ENCODE measurements around the gene BABAM2.
"Not testable (repeated sequence)": the region's sequence is repeated elsewhere in the genome, so short reads cannot be mapped to it uniquely, and the experiment has no call there.

The BABAM2 gene

GRCh38 chr2:28319118-28320008, 428.8 kb downstream of the BABAM2 start:
- DNase-seq (ENCODE audit: low read depth, low spot score): no peak
- H3K4me3 ChIP-seq (ENCODE audit: low read length): no peak overlapping the region

GRCh38 chr2:28320009-28320365, 429.5 kb downstream of the BABAM2 start:
- no peak for DNase-seq (ENCODE audit: low read depth, low spot score)
- no peak overlapping the region for H3K4me3 ChIP-seq (ENCODE audit: low read length)

- no peak for DNase-seq (ENCODE audit: low read depth, low spot score)
- no peak overlapping the region for H3K4me3 ChIP-seq (ENCODE audit: low read length)
Measured at GRCh38 chr2:28320371-28320770, 429.8 kb downstream of the BABAM2 start.

- no peak for DNase-seq (ENCODE audit: low read depth, low spot score)
- no peak overlapping the region for H3K4me3 ChIP-seq (ENCODE audit: low read length)
Measured at GRCh38 chr2:28321426-28321825, 430.9 kb downstream of the BABAM2 start.

- no peak for DNase-seq (ENCODE audit: low read depth, low spot score)
- no peak overlapping the region for H3K4me3 ChIP-seq (ENCODE audit: low read length)
Measured at GRCh38 chr2:28322051-28322450, 431.5 kb downstream of the BABAM2 start.

- DNase-seq (ENCODE audit: low read depth, low spot score): no peak
- no peak overlapping the region for H3K4me3 ChIP-seq (ENCODE audit: low read length)
Measured at GRCh38 chr2:28322456-28322855, 431.9 kb downstream of the BABAM2 start.

- no peak for DNase-seq (ENCODE audit: low read depth, low spot score)
Measured at GRCh38 chr2:28322981-28323396, 432.5 kb downstream of the BABAM2 start.

GRCh38 chr2:28325173-28325566, 434.6 kb downstream of the BABAM2 start:
- no peak for DNase-seq (ENCODE audit: low read depth, low spot score)
- no peak overlapping the region for H3K4me3 ChIP-seq (ENCODE audit: low read length)

More at GRCh38 chr2:28322981-28323396, 432.5 kb downstream of the BABAM2 start:
- no peak overlapping the region for H3K4me3 ChIP-seq (ENCODE audit: low read length)

GRCh38 chr2:28325567-28326468, 435.3 kb downstream of the BABAM2 start:
- no peak overlapping the region for H3K4me3 ChIP-seq (ENCODE audit: low read length)
- peak; percentile 7 for DNase-seq (ENCODE audit: low read depth, low spot score)

- no peak for DNase-seq (ENCODE audit: low read depth, low spot score)
Measured at GRCh38 chr2:28326469-28326805, 435.9 kb downstream of the BABAM2 start.

GRCh38 chr2:28326881-28327505, 436.5 kb downstream of the BABAM2 start:
- DNase-seq (ENCODE audit: low read depth, low spot score): no peak
- H3K4me3 ChIP-seq (ENCODE audit: low read length): no peak overlapping the region

More at GRCh38 chr2:28326469-28326805, 435.9 kb downstream of the BABAM2 start:
- H3K4me3 ChIP-seq (ENCODE audit: low read length): no peak overlapping the region

GRCh38 chr2:28327581-28327955, 437.0 kb downstream of the BABAM2 start:
- no peak overlapping the region for H3K4me3 ChIP-seq (ENCODE audit: low read length)
- no peak for DNase-seq (ENCODE audit: low read depth, low spot score)

- no peak overlapping the region for H3K4me3 ChIP-seq (ENCODE audit: low read length)
- no peak for DNase-seq (ENCODE audit: low read depth, low spot score)
Measured at GRCh38 chr2:28327956-28328922, 437.7 kb downstream of the BABAM2 start.

GRCh38 chr2:28329184-28329583, 438.7 kb downstream of the BABAM2 start:
- H3K4me3 ChIP-seq (ENCODE audit: low read length): no peak overlapping the region
- no peak for DNase-seq (ENCODE audit: low read depth, low spot score)

- not testable (repeated sequence) for H3K4me3 ChIP-seq (ENCODE audit: low read length); DNase-seq (ENCODE audit: low read depth, low spot score)
Measured at GRCh38 chr2:28330722-28331121, 440.2 kb downstream of the BABAM2 start.

- not testable (repeated sequence) for DNase-seq (ENCODE audit: low read depth, low spot score); H3K4me3 ChIP-seq (ENCODE audit: low read length)
Measured at GRCh38 chr2:28331797-28332196, 441.3 kb downstream of the BABAM2 start.

GRCh38 chr2:28332696-28333095, 442.2 kb downstream of the BABAM2 start:
- H3K4me3 ChIP-seq (ENCODE audit: low read length): no peak overlapping the region
- DNase-seq (ENCODE audit: low read depth, low spot score): no peak

GRCh38 chr2:28333606-28334526, 443.3 kb downstream of the BABAM2 start:
- no peak overlapping the region for H3K4me3 ChIP-seq (ENCODE audit: low read length)
- DNase-seq (ENCODE audit: low read depth, low spot score): no peak
